Mesenteric fat pad (tissue), 1 donor: Measurements from ENCODE around the gene NRIP2. TPM values are rescaled to one million over a fixed set of nuclear protein-coding genes. Genes with fewer than 3 reads are reported as not detected.
A peak's percentile ranks its signal among the peaks of the same experiment; 100 is the strongest.

Experiments used
- DNase-seq: peaks from one replicate; pipeline ENCODE4 v3.0.0-alpha.2; 2020; ENCODE audit warnings: low spot score
- total RNA-seq: library from RNA; stranded (reverse); fragmentation: NEBNext Ultra II Directional; extraction: Animal tissue kit (Norgen Biotek cat#: 25700); gene quantifications from one replicate; pipeline ENCODE4 v1.2.1, GENCODE V29; 2021
- donor health status: DM: yes; HTN: yes; CAD: no.

Gene NRIP2
- total RNA-seq, 1 donor from 2014 or later, result 1.3 TPM

DNA sequence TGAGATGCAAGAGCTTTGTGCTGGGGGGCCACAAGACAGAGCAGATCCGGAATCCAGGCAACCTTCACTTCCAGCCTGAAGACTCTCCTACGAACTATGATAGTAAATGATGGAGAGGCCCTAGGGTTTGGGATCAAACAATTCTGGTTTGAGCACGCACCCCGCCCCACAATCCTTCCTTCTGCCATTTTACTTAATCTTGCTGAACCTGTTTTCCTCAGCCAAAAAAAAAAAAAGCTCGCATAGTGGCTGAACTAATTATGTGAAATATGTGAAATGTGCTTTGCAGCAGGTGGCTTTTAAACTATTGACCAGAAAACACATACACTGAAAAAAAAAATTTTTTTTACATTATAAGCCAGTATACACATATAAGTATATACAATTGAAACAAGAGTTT, 23.0 kb downstream of the NRIP2 start:
- DNase-seq, result no peak

DNA sequence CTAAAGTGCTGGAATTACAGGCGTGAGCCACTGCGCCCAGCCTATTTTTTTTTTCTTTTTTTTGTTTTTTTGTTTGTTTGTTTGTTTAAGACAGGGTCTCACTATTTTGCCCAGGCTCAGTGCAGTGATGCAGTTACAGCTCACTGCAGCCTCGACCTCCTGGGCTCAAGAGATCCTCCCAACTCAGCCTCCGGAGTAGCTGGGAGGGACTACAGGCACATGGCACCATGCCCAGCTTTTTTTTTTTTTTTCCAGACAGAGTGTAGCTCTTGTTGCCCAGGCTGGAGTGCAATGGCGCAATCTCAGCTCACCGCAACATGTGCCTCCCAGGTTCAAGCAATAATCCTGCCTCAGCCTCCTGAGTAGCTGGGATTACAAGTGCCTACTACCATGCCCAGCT, 28.1 kb downstream of the NRIP2 start:
- DNase-seq, result no peak

DNA sequence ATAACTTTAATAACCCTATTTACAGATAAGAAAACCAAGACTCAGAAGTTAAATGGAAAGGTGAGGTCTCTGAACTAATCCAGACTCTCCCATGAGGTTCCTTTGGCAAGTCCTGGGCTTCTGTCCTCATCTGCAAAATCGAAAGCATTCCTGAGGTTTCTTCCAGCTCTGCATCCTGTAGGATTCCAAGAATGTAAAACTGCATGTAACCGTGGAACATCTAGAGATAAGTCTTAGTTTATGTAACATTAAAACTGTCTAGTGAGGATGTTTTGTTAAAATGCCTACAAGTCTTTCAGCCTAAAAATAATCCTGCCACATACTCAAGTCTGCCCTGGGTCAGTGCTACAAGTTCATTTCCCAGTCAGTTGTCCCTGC, 29.7 kb downstream of the NRIP2 start:
- DNase-seq, result no peak

DNA sequence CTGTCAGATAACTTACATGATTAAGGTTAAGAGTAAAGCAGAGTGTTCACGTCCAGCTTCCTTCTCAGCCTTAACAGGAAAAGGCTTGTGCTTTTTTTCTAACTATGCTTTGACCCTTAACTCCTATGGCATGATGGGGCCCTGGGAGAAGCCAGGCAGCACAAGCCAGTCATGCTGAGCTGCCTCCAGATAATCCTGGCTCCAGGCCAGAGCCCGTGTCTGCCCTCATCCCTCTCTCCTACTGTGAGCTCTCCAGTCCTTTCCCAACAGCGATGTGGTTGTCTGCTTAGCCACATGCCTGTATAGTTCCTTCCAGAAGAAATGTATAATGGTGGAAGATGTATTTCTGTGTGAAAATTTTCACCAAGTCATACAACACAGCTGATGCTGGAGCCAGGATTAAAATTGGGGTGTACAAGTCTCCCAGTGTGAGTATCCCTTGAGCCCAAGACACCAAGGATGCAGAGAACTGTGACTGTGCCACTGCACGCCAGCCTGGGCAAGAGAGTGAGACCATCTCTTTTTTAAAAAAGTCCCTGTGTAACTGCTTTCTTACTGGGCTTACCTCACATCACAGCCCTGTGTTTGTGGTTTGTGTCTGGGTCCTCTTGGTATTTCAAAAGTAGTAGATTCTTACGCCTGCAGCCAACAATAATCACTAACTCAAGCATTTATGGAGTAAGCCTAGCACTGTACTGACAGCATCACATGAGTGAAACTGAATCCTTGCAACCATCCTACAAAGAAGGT, 30.3 kb downstream of the NRIP2 start:
- DNase-seq, result peak; percentile 84

DNA sequence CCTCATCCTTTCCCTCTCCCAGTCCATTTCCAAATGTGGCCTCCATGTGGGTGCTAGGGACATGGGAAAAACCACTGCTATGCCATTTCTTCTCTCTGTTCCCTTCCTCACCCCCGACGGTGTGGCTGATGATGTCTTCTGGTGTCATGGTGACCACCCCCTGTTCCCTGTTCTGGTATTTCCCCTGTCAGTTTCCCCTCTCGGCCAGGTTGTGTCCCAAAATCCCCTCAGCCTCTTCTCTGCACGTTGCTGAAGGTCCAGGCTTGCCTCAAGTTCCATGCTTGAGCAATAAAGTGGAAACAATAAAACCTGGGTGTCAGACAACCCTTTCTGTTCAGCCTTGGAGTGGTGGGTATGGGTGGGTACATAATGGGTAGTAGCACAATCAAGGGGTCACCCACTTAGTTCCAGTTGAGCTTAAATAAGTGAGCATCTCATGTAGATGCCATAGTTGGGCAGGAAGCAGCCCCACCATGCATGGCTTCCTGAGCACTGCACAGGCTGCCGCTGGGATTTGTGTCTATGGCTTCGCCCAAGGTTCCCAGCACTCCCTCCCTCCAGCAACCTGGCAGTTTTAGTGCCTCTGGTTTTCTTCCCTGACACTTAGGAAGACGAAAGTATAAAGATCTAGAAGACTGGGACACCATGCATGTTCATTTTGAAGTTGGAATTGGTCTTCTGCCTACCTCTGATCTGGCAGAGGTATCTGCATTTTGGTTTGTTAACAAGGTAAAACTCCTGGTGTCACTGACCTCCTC, 31.0 kb downstream of the NRIP2 start:
- peak; percentile 62 for DNase-seq

DNA sequence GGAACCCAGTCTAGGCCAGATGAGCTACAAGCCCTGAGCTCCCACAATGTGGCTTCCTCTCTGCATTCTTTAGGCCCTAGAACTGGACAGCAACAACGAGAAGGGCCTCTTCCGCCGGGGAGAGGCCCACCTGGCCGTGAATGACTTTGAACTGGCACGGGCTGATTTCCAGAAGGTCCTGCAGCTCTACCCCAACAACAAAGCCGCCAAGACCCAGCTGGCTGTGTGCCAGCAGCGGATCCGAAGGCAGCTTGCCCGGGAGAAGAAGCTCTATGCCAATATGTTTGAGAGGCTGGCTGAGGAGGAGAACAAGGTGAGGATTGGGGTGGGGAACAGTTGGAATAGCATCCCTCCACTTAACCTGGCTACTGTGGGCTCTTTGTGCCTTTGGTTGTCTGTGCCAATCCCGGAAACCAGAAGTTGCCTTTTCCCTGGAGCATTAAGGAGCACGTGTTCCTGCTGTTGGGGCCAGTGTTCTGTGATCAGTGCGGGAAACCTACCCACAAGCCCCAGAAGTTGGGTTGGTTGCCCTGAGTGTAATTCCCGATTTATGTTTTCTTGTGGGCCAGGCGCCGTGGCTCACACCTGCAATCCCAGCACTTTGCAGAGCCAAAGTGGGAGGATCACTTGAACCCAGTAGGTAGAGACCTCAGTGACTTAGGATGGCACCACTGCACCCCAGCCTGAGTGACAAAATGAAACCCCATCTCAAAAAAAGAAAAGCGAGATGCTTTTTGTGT, 33.6 kb downstream of the NRIP2 start:
- DNase-seq, result peak; percentile 83

DNA sequence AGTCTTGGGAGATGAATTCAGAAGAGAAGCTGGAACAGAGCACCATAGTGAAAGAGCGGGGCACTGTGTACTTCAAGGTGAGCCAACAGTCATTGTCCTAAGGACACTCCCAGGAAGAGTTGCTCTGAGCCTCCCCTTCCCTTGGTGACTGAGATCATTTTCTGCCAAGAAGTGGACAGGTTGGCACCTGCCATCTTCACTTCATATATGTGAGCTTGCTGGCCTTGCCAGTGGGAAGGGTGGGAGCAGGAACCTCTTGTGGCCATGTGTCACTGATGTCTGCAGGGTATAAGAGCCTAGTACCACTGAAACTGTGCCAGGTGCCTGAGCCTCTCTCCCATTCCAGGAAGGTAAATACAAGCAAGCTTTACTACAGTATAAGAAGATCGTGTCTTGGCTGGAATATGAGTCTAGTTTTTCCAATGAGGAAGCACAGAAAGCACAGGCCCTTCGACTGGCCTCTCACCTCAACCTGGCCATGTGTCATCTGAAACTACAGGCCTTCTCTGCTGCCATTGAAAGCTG, 34.7 kb downstream of the NRIP2 start:
- DNase-seq, result no peak

DNA sequence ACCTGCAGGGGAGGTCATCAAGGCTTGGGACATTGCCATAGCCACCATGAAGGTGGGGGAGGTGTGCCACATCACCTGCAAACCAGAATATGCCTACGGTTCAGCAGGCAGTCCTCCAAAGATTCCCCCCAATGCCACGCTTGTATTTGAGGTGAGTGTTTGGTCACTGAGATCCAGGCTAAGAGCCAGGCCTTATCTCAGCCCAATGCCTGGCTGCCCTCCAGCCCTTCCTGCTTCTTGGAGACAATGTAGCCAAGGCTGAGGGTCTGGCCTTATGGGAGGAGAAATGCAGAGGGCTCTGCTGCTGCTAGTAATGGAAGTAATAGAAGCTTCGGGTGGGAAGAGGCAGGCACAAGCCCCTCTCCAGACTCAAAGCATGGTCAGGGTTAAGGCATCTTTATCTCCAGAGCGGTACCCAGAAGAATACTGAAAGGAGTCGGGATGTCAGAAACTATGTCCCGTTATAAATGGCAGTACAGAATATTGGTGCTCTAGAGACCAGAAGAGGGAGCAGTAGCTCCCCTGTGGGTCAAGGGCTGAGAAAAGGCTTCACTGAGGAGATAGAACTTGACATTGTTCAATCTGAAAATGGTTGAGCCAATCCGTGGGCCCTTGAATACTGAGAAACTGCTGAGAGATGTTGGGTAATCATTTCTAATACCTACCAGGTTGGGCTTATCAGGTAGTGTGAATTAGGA, 37.0 kb downstream of the NRIP2 start:
- DNase-seq, result peak; percentile 68

DNA sequence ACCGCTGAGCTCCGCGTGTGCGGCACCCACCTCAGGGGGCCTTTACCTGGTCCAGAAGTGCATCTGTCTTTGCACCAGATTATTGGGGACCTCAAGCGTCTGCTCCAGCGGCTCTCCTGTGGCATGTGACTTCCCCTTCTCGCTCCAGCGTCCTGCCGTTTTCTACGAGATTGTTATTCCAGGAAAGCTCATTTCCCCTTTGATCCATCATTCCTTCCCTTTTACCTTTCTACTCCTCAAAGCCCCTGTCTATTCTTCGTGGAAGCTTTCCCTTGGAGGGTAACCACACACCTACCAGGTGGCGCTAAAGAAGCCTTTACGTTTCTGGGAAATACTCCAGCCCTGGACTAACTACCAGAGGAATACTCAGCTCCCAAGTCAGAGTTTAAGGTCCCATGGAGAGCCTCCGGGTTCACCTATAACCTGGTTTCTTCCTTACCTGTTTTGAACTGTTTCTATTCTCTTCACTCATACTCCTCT, 38.6 kb downstream of the NRIP2 start:
- no peak for DNase-seq

DNA sequence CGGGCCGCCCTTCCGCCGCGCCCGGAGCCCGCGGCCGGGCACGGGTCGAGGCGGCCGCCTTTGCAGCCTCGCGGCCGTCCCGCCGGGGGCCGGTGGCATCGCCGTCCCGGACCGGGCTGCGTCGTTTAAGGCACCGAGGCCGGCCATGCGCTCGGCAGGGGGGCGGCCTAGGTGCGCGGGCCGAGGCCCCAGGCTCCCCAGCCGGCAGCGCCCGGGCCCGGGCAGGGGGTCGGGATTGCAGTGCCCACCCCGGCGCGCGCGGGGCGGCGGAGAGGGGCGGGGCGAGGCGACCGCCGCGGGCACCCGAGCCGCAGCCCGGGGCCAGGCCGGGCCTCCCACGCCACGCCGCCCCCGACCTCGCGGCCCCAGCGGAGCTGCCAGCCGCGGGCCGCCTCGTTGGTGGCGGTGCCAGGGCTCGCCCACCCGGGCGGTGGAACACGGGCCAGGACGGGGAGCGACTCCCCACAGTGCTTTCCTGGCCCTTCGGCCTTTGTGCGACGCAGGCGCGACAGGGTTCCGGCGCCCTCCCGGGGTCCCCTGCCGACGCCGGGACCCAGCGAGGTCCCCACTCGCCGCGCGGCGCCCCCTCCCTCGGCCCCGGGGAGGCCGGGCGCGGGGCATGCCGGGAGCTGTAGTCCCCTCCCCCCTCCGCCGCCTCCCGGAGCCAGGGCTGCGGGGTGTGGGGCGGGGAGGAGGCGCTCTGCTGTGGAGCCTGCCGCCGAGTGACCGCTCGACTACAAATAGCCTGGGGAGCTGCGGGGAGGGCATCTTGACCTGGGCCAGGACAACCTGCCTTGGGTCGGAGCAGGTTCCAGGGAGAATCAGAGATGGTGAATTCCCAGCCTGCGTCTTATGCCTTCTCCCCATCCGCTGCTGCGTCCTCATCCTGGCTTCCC, 39.3 kb downstream of the NRIP2 start:
- peak; percentile 92 for DNase-seq

DNA sequence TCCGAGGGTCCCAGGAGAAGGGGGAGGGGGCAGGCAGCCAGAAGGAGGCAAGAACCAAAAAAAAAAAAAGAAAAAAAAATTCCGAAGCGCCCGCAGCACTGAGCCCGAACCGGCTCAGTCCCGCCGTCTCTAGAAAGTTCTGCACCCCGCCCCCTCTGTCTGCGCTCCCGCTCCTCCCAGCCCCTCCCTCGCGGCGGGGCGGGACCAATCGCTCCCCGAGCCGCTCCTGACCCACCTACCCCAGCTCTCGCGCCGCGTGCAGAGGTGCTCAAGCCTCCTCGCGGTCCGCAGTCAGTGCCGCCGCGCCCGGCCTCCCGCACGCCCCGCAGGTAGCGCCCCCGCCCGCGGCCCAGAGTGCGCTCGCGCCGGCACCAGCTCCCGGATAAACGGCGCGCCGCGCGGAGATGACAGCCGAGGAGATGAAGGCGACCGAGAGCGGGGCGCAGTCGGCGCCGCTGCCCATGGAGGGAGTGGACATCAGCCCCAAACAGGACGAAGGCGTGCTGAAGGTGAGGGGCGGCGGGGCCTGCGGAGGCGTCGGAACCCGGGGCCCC, 40.0 kb downstream of the NRIP2 start, which contains the start of gene FKBP4:
Gene FKBP4 (plus strand): TSS at position 235 of the 554 bp plus-strand sequence. CDS start 170 bp downstream, at position 405.
- peak; percentile 95 for DNase-seq

DNA sequence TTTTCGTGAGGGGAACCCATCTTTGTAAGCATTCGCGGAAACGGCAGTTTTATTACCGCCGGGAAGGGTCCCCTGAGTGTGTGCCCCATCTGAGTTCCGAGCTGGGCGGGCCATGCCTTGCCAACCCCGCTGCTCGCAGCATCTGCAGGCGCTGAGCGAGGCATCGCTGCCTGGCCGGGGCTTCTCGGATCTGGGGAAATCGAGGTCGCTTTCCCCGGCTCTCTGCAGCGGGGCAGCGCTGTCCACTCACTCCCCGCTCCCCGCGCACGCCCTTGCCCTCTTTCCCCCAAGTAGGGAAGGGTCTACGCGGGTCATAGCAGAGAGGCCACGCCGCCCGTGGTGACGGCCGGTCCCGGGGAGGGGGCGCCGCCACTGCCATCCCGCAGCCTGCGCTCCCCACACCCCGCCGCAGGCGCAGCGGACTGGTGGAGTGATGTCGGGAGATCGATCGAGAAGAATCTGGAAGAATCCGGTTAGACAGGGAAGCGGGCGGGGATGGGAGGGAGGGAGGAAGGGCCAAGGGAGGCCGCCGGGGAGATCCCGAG, 40.6 kb downstream of the NRIP2 start:
- peak; percentile 89 for DNase-seq

DNA sequence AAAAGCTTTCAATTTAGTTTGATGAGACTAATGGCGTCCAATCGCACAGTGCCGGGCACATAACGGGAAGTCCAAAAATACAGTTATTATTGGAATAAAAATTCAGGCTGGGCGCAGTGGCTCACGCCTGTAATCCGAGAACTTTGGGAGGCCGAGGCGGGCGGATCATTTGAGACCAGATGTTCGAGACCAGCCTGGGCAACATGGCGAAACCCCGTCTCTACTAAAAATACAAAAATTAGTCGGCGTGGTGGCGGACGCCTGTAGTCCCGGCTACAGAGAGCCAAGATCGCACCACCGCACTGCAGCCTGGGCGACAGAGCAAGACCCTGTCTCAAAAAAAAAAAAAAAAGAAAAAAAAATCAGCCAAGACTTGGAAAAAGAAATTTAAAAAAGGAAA, 41.3 kb downstream of the NRIP2 start:
- peak; percentile 83 for DNase-seq

DNA sequence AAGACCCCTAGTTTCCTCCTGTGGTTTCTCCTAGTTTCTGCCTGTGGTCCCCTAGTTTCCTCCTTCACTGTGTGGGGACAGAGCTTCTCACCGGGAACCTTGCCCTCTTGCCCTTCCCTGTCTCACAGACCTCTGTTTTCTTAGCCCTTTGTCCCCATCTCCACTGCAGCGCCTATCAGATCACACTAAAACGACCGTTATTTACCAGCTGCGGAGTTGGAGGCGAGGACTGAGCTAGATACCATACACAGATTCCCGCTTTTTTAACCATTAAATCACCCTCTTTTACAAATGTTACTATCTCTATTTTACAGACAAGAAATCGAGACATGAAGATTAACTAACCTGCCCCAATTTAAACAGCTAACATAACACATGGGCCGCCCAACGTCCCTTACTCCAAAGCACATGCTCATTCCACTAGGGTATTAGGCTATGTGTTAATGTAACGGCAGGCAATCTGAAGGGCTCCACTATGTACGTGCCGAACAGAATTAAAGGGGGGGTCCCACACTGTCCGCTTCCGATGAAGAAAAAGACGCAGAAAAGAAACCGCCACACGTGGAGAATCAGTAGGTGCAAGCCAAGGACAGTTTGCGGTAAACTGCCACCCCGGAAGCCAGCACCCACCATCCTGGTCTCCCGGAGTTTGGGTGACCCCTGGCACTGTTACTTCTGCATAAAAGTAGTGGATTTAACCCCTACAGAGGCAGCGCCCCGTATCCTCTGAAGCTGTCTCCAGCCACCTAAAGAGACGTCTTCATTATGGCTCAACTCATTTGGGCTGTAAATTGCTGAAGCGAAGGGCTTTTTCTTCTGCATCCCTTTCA, 41.9 kb downstream of the NRIP2 start:
- DNase-seq, result peak; percentile 67

DNA sequence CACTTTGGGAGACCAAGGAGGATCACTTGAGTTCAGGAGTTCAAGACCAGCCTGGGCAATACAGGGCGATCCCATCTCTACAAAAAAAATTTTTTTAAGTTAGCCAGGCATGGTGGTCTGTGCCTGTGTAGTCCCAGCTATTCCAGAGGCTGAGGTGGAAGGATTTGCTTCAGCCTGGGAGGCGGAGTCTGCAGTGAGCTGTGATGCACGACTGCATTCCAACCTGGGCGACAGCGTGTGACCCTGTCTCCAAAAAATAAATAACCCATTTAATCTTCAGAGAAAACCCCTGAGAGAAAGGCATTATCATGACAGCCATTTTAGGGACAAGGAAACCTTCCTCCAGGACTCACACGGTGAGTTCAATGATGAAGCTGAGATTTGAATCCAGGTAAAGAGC, 43.7 kb downstream of the NRIP2 start:
- DNase-seq, result peak; percentile 12

DNA sequence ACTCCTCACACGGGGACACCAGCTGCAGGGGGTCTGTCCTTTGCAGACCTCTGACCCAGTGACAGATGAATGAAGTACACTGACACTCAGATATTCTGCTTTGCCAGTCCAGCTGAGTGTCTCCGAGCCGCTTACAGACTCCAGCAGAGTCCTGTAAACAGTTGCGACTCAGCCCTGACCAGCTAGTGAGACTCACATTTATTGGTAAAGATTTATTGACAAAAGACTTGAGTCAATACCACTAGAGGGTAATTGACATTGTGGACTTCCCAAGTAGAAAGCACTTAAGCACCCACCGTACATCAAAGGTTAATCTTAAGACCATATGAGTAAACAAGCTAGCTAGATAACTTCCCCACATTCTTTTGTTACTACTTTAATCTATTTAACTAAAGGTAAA, 49.8 kb downstream of the NRIP2 start:
- DNase-seq, result peak; percentile 37

DNA sequence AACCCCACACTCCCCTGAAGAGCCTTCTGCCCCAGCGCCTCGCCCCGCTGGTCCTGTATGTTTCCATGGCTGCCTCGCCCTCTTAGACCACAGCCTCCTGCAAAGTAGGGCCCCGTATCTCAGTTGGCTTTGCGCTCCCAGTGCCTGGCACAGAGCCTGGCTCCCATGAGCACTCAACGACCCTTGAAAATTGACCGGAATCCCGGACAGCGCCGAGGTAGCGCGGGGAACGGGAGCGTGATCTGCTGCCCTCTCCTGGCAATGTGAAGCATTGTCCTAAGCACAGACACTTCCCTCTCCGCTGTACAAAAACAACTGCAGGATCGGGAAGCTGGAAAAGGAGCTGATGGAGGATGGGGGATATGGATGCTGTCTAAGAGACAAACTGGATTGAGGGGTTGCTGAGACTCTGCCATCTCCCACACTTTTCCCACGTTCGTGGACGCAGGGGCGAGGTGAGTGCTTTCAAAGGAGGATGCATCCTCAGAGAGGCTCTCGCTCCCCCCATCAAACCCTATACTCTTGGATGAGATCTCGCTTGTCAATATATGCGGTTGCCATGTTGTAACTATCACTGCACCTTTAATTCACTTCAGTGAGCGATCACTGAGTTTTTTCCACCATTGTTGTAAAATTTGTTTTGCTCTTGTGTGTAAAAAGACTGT, 50.8 kb downstream of the NRIP2 start:
- peak; percentile 88 for DNase-seq

DNA sequence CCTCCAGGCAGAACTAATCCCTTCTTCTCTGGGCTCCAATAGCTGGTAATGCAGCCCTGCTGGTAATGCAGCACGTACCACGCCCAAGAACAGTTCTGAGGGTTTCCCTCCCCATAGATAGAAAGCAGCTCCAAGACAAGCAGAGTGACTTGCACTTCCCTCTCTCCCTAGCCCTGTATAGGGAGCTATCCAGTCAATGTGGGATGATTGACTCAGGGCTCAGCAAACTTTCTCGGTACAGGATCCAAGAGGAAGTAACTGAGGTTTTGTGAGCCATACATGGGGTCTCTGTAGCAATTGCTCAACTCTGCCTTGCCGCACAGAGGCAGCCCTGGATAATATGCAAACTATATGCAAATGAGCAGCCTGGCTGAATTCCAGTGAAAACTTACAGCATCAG, 55.6 kb downstream of the NRIP2 start:
- peak; percentile 45 for DNase-seq
